Parathyroid adenoma (tissue), 2 donors: ENCODE measurements around the gene NKAIN2.

ENCODE experiments used
- H2AFZ ChIP-seq: fragments of 300-600 bp; sonication (generic); one replicate; pipeline ENCODE4 v1.7.0; 2017; ENCODE audit warnings: antibody characterized with exemption, mild to moderate bottlenecking
- H3K27ac ChIP-seq: fragments of 300-600 bp; sonication (generic); one replicate; pipeline ENCODE4 v1.7.0; 2017
- H3K27me3 ChIP-seq: fragments of 300-600 bp; sonication (generic); one replicate; pipeline ENCODE4 v1.7.0; 2017; ENCODE audit warnings: low read length; ENCODE audit not compliant: control insufficient read depth, insufficient read depth
- H3K36me3 ChIP-seq: fragments of 300-600 bp; sonication (generic); one replicate; pipeline ENCODE4 v1.7.0; 2017; ENCODE audit warnings: low read length; ENCODE audit not compliant: control insufficient read depth, insufficient read depth
- H3K4me1 ChIP-seq: fragments of 300-600 bp; sonication (generic); one replicate; pipeline ENCODE4 v1.7.0; 2017; ENCODE audit warnings: control low read depth
- H3K4me2 ChIP-seq: fragments of 300-600 bp; sonication (generic); one replicate; pipeline ENCODE4 v1.7.0; 2017; ENCODE audit warnings: low read length
- H3K4me3 ChIP-seq: fragments of 300-600 bp; sonication (generic); one replicate; pipeline ENCODE4 v1.7.0; 2017; ENCODE audit warnings: low read depth, low read length
- H3K79me2 ChIP-seq: fragments of 300-600 bp; sonication (generic); one replicate; pipeline ENCODE4 v1.7.0; 2017; ENCODE audit warnings: control low read depth
- H3K9ac ChIP-seq: fragments of 300-600 bp; sonication (generic); one replicate; pipeline ENCODE4 v1.7.0; 2017; ENCODE audit warnings: mild to moderate bottlenecking
- H3K9me3 ChIP-seq: fragments of 300-600 bp; sonication (generic); one replicate; pipeline ENCODE4 v1.7.0; 2017; ENCODE audit warnings: low read length; ENCODE audit not compliant: control insufficient read depth
- CTCF ChIP-seq: fragments of 300-600 bp; sonication (generic); IDR thresholded peaks from one replicate; pipeline ENCODE4 v1.7.0; 2017; ENCODE audit warnings: antibody characterized with exemption, mild to moderate bottlenecking
- donor health status: primary hyperparathyroidism.

The NKAIN2 gene

GRCh38 chr6:124858564-124858963 lies 1054.9 kb downstream of the NKAIN2 start:
- Histone ChIP-seq H3K79me2 (peaks cover 2% of the 10 kb centered on the region), H3K36me3 (no peaks in the 10 kb centered on the region), H3K4me2 (no peak overlapping the region), H3K27me3 (no peaks in the 10 kb centered on the region), H3K9ac (no peak overlapping the region), H3K9me3 (no peaks in the 10 kb centered on the region), H3K4me3 (no peak overlapping the region), H3K27ac (no peak overlapping the region), H2AFZ (no peak overlapping the region), H3K4me1 (no peaks in the 10 kb centered on the region)
- TF ChIP-seq CTCF = no peak

GRCh38 chr6:124859366-124859765 lies 1055.7 kb downstream of the NKAIN2 start:
- H3K9ac ChIP-seq = no peak overlapping the region
- no peak overlapping the region for H2AFZ ChIP-seq
- no peaks in the 10 kb centered on the region for H3K79me2 ChIP-seq
- no peaks in the 10 kb centered on the region for H3K36me3 ChIP-seq
- H3K4me2 ChIP-seq = no peak overlapping the region
- no peak overlapping the region for H3K27ac ChIP-seq
- no peaks in the 10 kb centered on the region for H3K27me3 ChIP-seq
- TF ChIP-seq CTCF = no peak
- H3K9me3 ChIP-seq = no peaks in the 10 kb centered on the region
- H3K4me1 ChIP-seq = no peaks in the 10 kb centered on the region
- H3K4me3 ChIP-seq = no peak overlapping the region

- Histone ChIP-seq H3K4me3 (no peak overlapping the region), H2AFZ (no peak overlapping the region), H3K27ac (no peak overlapping the region), H3K36me3 (no peaks in the 10 kb centered on the region), H3K9me3 (no peaks in the 10 kb centered on the region), H3K79me2 (no peaks in the 10 kb centered on the region), H3K4me1 (no peaks in the 10 kb centered on the region), H3K4me2 (no peak overlapping the region), H3K9ac (no peak overlapping the region), H3K27me3 (no peaks in the 10 kb centered on the region)
- no peak for TF ChIP-seq CTCF
These were observed 1062.4 kb downstream of the NKAIN2 start for GRCh38 chr6:124866040-124866439.

GRCh38 chr6:124867121-124867520 lies 1063.5 kb downstream of the NKAIN2 start:
- Histone ChIP-seq H3K4me3 (no peak overlapping the region), H3K4me2 (no peak overlapping the region), H3K79me2 (no peaks in the 10 kb centered on the region), H3K36me3 (no peaks in the 10 kb centered on the region), H3K9me3 (no peaks in the 10 kb centered on the region), H3K27ac (no peak overlapping the region), H2AFZ (no peak overlapping the region), H3K9ac (no peak overlapping the region), H3K4me1 (no peaks in the 10 kb centered on the region), H3K27me3 (no peaks in the 10 kb centered on the region)
- no peak for TF ChIP-seq CTCF

- Histone ChIP-seq H3K27ac (no peak overlapping the region), H3K4me2 (no peak overlapping the region), H3K4me3 (no peak overlapping the region)
These were observed 1064.8 kb downstream of the NKAIN2 start for GRCh38 chr6:124868481-124868880.

More at GRCh38 chr6:124868481-124868880, 1064.8 kb downstream of the NKAIN2 start:
- Histone ChIP-seq H3K36me3 (no peaks in the 10 kb centered on the region), H2AFZ (no peak overlapping the region), H3K27me3 (no peaks in the 10 kb centered on the region), H3K4me1 (no peaks in the 10 kb centered on the region), H3K9me3 (no peaks in the 10 kb centered on the region), H3K9ac (no peak overlapping the region), H3K79me2 (no peaks in the 10 kb centered on the region)
- TF ChIP-seq CTCF = no peak
